ENCODE results near the gene GP1BB.
A peak's percentile ranks its signal among the peaks of the same experiment; 100 is the strongest.

The GP1BB gene

DNA sequence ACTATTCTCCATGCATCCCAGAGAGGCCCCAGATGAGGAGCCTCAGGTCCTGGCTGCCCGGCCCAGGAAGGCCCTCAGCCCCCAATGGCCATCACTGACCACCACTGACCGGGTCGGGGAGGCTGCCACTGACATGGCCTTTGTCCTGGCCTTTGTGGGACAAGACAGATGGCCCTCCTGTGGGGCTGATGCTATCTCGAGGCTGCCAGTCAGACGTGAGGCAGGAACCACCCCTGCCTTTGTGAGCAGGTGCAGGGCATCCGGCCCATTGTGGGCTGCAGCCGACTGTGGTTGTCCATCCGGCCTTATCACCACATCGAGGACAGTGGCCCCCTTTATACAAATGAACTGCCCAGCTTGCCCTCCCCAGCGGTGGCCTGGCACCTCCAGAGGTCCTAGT, 5.5 kb downstream of the GP1BB start:
- no peak for DNase-seq (ENCODE audit: low read depth, low spot score)
- TF ChIP-seq, protein P1, sequence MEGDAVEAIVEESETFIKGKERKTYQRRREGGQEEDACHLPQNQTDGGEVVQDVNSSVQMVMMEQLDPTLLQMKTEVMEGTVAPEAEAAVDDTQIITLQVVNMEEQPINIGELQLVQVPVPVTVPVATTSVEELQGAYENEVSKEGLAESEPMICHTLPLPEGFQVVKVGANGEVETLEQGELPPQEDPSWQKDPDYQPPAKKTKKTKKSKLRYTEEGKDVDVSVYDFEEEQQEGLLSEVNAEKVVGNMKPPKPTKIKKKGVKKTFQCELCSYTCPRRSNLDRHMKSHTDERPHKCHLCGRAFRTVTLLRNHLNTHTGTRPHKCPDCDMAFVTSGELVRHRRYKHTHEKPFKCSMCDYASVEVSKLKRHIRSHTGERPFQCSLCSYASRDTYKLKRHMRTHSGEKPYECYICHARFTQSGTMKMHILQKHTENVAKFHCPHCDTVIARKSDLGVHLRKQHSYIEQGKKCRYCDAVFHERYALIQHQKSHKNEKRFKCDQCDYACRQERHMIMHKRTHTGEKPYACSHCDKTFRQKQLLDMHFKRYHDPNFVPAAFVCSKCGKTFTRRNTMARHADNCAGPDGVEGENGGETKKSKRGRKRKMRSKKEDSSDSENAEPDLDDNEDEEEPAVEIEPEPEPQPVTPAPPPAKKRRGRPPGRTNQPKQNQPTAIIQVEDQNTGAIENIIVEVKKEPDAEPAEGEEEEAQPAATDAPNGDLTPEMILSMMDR (IDR thresholded peaks at IDR 0.05; ENCODE audit: low read depth, low read length), result no peak
- in situ Hi-C loops (cut with HindIII; ENCODE audit: low sequenced_read_pairs), result no loop called here
- no peak overlapping the region for H3K4me3 ChIP-seq (ENCODE audit: low read depth, low read length)

DNA sequence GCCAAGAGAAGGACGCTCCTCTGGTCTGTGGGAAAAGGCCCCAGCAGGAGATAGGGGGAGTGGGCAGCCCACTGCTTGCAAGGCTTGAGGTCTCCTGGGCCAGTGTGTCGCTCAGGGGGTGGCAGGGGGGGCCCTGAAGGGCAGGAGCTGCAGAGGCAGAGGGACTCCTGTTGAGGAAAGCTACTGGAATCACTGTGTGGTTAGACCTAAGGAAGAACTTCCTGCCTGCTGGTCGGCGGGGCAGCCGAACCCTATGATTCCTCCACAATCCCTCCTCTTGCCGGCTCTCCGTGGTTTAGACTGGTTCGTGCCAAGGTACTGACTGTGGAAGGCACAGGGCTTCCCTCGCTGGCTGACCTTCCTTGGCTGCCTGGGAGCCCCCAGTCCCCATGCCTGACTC, 6.2 kb downstream of the GP1BB start:
- in situ Hi-C loops (cut with HindIII; ENCODE audit: low sequenced_read_pairs), result no loop called here
- TF ChIP-seq, protein P1 (IDR thresholded peaks at IDR 0.05; ENCODE audit: low read depth, low read length), result no peak
- no peak overlapping the region for H3K4me3 ChIP-seq (ENCODE audit: low read depth, low read length)

DNA sequence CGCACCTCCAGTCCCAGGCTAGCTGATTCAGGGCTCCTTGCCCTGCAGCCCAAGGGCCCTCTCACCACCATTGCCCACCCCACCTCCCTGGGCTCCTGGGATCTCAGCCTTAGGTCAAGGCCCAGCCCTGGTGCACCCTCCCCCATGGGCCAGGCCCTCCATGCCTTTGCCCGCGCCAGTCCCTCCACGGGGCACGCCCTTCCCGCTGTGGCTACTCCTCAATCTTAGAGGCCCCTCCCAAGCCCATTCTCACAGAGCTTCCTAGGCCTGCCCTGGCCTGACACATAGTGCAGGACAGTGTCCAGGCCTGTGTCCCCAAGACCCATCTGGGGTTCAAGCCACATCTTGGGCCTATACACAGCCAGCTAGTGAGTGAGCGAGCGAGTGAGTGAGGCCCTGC, 6.9 kb downstream of the GP1BB start:
- DNase-seq (ENCODE audit: low read depth, low spot score), result no peak
- in situ Hi-C loops (cut with HindIII; ENCODE audit: low sequenced_read_pairs), result no loop called here
- TF ChIP-seq, protein P1 (IDR thresholded peaks at IDR 0.05; ENCODE audit: low read depth, low read length), result no peak
- H3K4me3 ChIP-seq (ENCODE audit: low read depth, low read length), result no peak overlapping the region

More for the DNA sequence above, 6.2 kb downstream of the GP1BB start:
- DNase-seq (ENCODE audit: low read depth, low spot score), result no peak

DNA sequence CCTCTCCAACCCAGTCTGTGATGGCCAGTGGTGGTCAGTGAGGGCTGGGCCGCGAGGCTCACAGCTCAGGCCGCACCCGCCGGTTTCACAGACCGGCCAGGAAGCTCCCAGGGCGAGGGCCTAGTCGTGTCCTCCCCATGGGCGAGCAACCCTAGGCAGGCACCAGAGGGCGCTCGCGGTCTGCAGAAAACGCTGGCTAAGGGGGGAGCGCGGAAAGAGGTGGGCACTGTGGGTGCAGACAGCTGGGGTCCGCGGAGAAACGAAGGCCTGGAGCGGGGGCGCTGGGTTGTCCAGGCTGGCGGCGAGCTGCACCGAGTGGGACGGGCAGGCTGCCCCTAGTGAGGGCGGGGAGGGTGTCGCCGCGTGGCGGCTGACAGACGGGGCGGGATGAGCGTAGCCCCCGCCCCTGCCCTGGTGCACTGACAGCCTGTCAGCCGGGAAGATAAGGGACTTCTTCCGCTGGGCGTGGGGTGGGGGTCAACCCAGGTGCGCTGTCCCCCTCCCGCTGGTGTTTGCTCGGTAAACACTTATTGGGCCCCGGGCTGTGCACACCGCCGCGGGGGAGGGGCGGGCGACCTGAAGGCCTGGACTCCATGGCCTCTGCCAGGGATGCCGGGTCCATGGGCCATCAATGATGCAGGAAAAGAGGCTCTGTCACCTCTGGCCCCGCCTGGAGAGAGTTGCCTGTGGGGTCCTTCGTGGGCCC, 7.5 kb downstream of the GP1BB start:
- peak overlapping the region; percentile 43 for H3K4me3 ChIP-seq (ENCODE audit: low read depth, low read length)
- in situ Hi-C loops (cut with HindIII; ENCODE audit: low sequenced_read_pairs), result no loop called here
- TF ChIP-seq, protein P1 (IDR thresholded peaks at IDR 0.05; ENCODE audit: low read depth, low read length), result peak; percentile 93
- DNase-seq (ENCODE audit: low read depth, low spot score), result peak; percentile 74

DNA sequence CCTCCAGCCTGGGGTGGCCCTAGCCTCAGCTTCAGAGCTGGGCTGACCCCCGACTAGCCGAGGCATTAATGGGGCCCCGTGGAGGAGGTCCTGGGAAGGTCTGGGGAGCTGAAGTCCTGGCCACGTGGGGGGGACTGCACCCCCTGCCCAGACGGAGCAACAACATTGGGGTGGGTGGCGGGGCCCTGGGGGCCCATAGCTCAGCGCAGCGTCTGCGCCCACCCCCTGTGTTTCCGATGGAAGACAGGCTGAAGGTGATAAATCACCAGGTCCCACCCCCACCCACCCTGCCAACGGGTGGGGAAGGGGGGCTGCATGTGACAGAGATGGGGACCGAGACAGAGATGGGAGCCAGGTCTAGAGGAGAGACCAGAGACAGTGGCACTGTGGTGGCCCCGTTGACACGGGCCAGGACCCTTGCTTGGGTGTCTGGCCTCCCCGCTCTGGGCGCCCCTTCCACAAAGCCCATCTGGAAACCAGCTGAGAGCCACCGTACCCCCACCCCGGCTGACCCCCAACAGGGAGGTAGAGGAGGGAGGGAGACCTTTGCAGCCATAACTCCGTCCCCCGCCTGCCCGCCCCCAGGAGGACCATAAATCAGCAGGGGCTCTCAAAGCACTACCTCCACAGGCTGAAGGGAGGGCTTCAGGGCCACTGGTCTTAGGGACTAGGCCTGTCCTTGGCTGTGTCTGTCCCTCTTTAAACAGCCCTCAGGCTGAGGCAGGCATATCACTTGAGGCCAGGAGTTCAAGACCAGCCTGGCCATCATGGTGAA, 8.2 kb downstream of the GP1BB start:
- no peak for DNase-seq (ENCODE audit: low read depth, low spot score)
- no peak overlapping the region for H3K4me3 ChIP-seq (ENCODE audit: low read depth, low read length)
- in situ Hi-C loops (cut with HindIII; ENCODE audit: low sequenced_read_pairs), result no loop called here
- TF ChIP-seq, protein P1 (IDR thresholded peaks at IDR 0.05; ENCODE audit: low read depth, low read length), result no peak

DNA sequence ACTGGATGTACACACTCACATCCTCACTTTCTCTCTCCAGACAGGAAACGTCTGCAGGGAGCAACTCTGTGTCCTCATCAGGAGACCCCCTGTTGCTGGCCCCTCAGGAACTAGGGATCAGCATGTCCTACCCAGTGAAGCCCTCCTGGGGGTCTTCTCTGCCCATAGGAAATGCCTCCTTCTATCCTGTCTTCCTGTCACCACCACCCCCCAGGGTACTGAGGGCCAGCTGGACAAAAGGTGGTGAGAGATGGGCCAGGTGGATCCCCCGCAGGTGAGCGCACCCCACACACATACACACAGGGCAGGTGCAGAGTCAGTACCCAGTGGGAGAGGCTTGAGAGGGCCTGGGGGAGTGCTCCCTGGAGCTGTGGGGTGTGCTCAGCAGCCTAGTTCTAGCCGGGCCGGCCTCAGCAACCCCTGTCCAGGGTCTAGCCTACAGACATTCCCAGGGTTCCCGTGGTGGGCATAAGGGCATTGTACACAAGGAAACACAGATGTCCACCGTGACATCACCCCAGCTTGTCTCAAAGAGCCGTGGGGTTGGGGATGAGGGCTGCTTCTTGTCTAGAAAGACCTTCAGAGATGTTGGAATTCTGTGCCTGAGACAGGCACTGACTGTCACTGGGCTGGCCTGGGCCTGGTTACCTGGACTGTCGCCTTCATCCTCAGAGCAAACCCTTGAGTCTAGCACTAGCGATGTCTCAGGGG, 9.2 kb downstream of the GP1BB start:
- in situ Hi-C loops (cut with HindIII; ENCODE audit: low sequenced_read_pairs), result no loop called here
- no peak for DNase-seq (ENCODE audit: low read depth, low spot score)
- TF ChIP-seq, protein P1 (IDR thresholded peaks at IDR 0.05; ENCODE audit: low read depth, low read length), result no peak
- no peak overlapping the region for H3K4me3 ChIP-seq (ENCODE audit: low read depth, low read length)

Data from astrocyte of the spinal cord (primary cell).